KMS-11 (cell line): ENCODE measurements around the gene ELFN2.

Experiments
- H2AFZ ChIP-seq: fragments of 200-600 bp; sonication (generic); 2 replicates; pipeline ENCODE4 v1.6.1; 2016; ENCODE audit warnings: antibody characterized with exemption, mixed run types, low read depth
- H3K27ac ChIP-seq: fragments of 200-600 bp; sonication (generic); 2 replicates; pipeline ENCODE4 v1.6.1; 2016; ENCODE audit warnings: mild to moderate bottlenecking, mixed run types
- H3K27me3 ChIP-seq: fragments of 200-600 bp; sonication (generic); 2 replicates; pipeline ENCODE4 v1.6.1; 2017; ENCODE audit warnings: mild to moderate bottlenecking, low read depth, mixed run types, moderate library complexity; ENCODE audit not compliant: insufficient read depth
- H3K36me3 ChIP-seq: fragments of 200-600 bp; sonication (generic); 2 replicates; pipeline ENCODE4 v1.6.1; 2017; ENCODE audit warnings: mild to moderate bottlenecking, mixed run types; ENCODE audit not compliant: insufficient read depth
- H3K4me1 ChIP-seq: fragments of 200-600 bp; sonication (generic); 2 replicates; pipeline ENCODE4 v1.6.1; 2016; ENCODE audit warnings: mild to moderate bottlenecking, low read depth, mixed run types; ENCODE audit not compliant: poor library complexity, severe bottlenecking
- H3K4me2 ChIP-seq: fragments of 200-600 bp; sonication (generic); 2 replicates; pipeline ENCODE4 v1.7.0; 2016; ENCODE audit warnings: mild to moderate bottlenecking, mixed run types
- H3K4me3 ChIP-seq: fragments of 200-600 bp; sonication (generic); IDR thresholded peaks from 2 replicates; pipeline ENCODE4 v1.6.1; 2017; ENCODE audit warnings: low read depth, low read length, mixed read lengths; ENCODE audit not compliant: insufficient read depth
- H3K79me2 ChIP-seq: fragments of 200-600 bp; sonication (generic); 2 replicates; pipeline ENCODE4 v1.6.1; 2016; ENCODE audit warnings: low read depth, mixed run types; ENCODE audit not compliant: insufficient read depth
- H3K9ac ChIP-seq: fragments of 200-600 bp; sonication (generic); 2 replicates; pipeline ENCODE4 v1.6.1; 2016; ENCODE audit warnings: mild to moderate bottlenecking, mixed run types
- H4K20me1 ChIP-seq: fragments of 200-600 bp; sonication (generic); 2 replicates; pipeline ENCODE4 v1.6.1; 2016; ENCODE audit warnings: mild to moderate bottlenecking, mixed run types; ENCODE audit not compliant: insufficient read depth
- CTCF ChIP-seq: fragments of 200-600 bp; sonication (generic); conservative IDR thresholded peaks from 2 replicates; pipeline ENCODE4 v1.6.1; 2017; ENCODE audit warnings: low read depth, mild to moderate bottlenecking, antibody characterized with exemption, low read length, moderate library complexity, mixed read lengths

ELFN2 gene

GRCh38 chr22:37381489-37381888, 45.8 kb downstream of the ELFN2 start:
- no peak for TF ChIP-seq CTCF
- Histone ChIP-seq H3K4me3 (no peak overlapping the region), H4K20me1 (no peaks in the 10 kb centered on the region), H3K9ac (no peak overlapping the region), H2AFZ (no peak overlapping the region), H3K27me3 (peaks cover 29% of the 10 kb centered on the region; the same call in 1 of the 2 replicates), H3K4me2 (no peak overlapping the region), H3K4me1 (peaks cover 31% of the 10 kb centered on the region), H3K36me3 (no peaks in the 10 kb centered on the region), H3K79me2 (no peaks in the 10 kb centered on the region), H3K27ac (no peak overlapping the region)

DNA sequence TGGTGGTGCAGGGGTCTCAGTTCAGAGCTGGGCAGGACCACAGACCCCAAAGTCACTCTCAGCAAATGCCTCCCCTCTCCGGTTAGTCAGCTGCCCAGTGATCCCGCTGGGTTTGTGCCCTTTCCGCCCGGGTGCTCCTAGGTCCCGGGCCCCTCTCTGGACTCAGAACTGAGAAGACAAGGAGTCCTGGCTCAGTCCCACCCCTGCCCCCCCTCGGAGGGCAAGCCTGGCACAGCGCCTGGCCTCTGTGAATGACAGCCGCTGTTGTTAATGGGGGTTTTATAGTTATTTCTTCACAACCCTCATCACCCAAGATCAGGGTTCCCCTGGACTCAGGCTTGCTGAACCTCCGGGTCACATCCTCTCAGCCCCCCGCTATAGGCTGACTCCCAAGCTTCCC, 47.6 kb downstream of the ELFN2 start:
- Histone ChIP-seq H4K20me1 (no peaks in the 10 kb centered on the region), H3K27me3 (peaks cover 29% of the 10 kb centered on the region; the same call in 1 of the 2 replicates), H3K27ac (no peak overlapping the region), H3K9ac (no peak overlapping the region), H3K4me2 (no peak overlapping the region), H3K36me3 (no peaks in the 10 kb centered on the region), H3K4me1 (peaks cover 32% of the 10 kb centered on the region), H3K79me2 (no peaks in the 10 kb centered on the region), H3K4me3 (no peak overlapping the region), H2AFZ (no peak overlapping the region)
- TF ChIP-seq CTCF: no peak

DNA sequence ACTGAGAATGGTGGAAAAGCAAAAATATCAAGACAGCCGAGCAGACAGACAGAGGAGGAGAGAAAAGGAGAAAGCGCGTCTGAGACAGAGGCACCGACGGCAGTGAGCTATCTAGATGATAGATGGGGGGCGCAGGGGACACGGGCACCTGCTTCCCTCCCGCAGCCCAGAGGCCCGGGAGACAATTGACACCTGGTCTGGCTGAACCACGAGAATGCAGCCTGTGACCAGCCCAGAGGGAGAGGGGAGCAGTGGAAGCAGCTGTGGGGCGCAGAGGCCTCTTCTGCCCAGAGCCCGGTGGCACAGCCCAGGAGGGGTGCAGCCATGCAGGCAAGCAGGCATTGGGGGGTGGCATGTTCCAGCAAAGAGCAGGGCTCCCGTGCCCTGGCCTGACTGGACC, 48.2 kb downstream of the ELFN2 start:
- H3K27ac ChIP-seq: peak overlapping the region; percentile 15; the same call in 1 of the 2 replicates
- no peak overlapping the region for H3K9ac ChIP-seq
- H2AFZ ChIP-seq: peak overlapping the region; percentile 30; the same call in 1 of the 2 replicates

GRCh38 chr22:37378642-37379058, 48.6 kb downstream of the ELFN2 start:
- H3K9ac ChIP-seq: no peak overlapping the region
- peak overlapping the region; percentile 30; the same call in 1 of the 2 replicates for H2AFZ ChIP-seq
- peak overlapping the region; percentile 15; the same call in 1 of the 2 replicates for H3K27ac ChIP-seq

More for the DNA sequence above, 48.2 kb downstream of the ELFN2 start:
- peaks cover 29% of the 10 kb centered on the region; the same call in 1 of the 2 replicates for H3K27me3 ChIP-seq
- H3K4me1 ChIP-seq: peaks cover 32% of the 10 kb centered on the region
- TF ChIP-seq CTCF: no peak
- no peaks in the 10 kb centered on the region for H3K79me2 ChIP-seq
- H3K4me2 ChIP-seq: peak overlapping the region; percentile 57; the same call in 1 of the 2 replicates
- H3K4me3 ChIP-seq: no peak overlapping the region
- H4K20me1 ChIP-seq: no peaks in the 10 kb centered on the region
- no peaks in the 10 kb centered on the region for H3K36me3 ChIP-seq

More at GRCh38 chr22:37378642-37379058, 48.6 kb downstream of the ELFN2 start:
- H3K79me2 ChIP-seq: no peaks in the 10 kb centered on the region
- no peak for TF ChIP-seq CTCF
- peaks cover 32% of the 10 kb centered on the region for H3K4me1 ChIP-seq
- no peaks in the 10 kb centered on the region for H4K20me1 ChIP-seq
- H3K4me2 ChIP-seq: peak overlapping the region; percentile 57; the same call in 1 of the 2 replicates
- no peaks in the 10 kb centered on the region for H3K36me3 ChIP-seq
- H3K4me3 ChIP-seq: no peak overlapping the region
- peaks cover 29% of the 10 kb centered on the region; the same call in 1 of the 2 replicates for H3K27me3 ChIP-seq
